Thoracic aorta (tissue), 2 donors: ENCODE measurements around the gene FAM184A. TPM values are rescaled to one million over a fixed set of nuclear protein-coding genes. Genes with fewer than 3 reads are reported as not detected.

ENCODE experiments used
- ATAC-seq: fragments of 150-250 bp; one replicate; pipeline ENCODE4 v1.8.0; 2017; ENCODE audit warnings: low read depth; ENCODE audit not compliant: insufficient number of reproducible peaks, low FRiP score
- DNase-seq: peaks from one replicate; pipeline ENCODE4 v3.0.0-alpha.2; 2020; ENCODE audit warnings: low spot score
- H3K27ac ChIP-seq, 2 donors: fragments of 200-600 bp; sonication (generic); 1 replicate in 1 of 2; 2 replicates in 1 of 2; pipeline ENCODE4 v1.5.1; 2016; ENCODE audit warnings: mild to moderate bottlenecking in 2 of 2, moderate library complexity in 2 of 2
- H3K27me3 ChIP-seq: fragments of 200-600 bp; sonication (generic); replicated peaks from 2 replicates; pipeline ENCODE4 v1.6.0; 2016; ENCODE audit warnings: mild to moderate bottlenecking; ENCODE audit not compliant: insufficient read depth
- H3K36me3 ChIP-seq: fragments of 200-600 bp; sonication (generic); one replicate; pipeline ENCODE4 v1.5.1; 2016
- H3K4me1 ChIP-seq, 2 donors: fragments of 200-600 bp; sonication (generic); 1 replicate in 1 of 2; 2 replicates in 1 of 2; pipeline versions ENCODE4 v1.5.1 to v1.6.0; 2016; ENCODE audit warnings: low read depth in 2 of 2, mild to moderate bottlenecking in 1 of 2; ENCODE audit not compliant: control insufficient read depth in 1 of 2
- H3K4me3 ChIP-seq: fragments of 200-600 bp; sonication (generic); 2 replicates; pipeline ENCODE4 v1.5.1; 2016; ENCODE audit warnings: mild to moderate bottlenecking
- H3K9me3 ChIP-seq: fragments of 200-600 bp; sonication (generic); 2 replicates; pipeline ENCODE4 v1.5.1; 2016
- total RNA-seq, 2 donors: library from RNA; depleted of rRNA; stranded (reverse); fragments of >200 nt; gene quantifications; one replicate each; pipeline versions ENCODE4 v1.1.0 to v1.2.3, GENCODE V29; 2016
- TF ChIP-seq, protein P1 (sequence below): fragments of 200-600 bp; sonication (generic); IDR thresholded peaks from one replicate; pipeline ENCODE4 v1.5.1; 2019; ENCODE audit warnings: antibody characterized with exemption

The FAM184A gene
- total RNA-seq, 2 donors from 2014 or later = 0.54 to 7.5 TPM

DNA sequence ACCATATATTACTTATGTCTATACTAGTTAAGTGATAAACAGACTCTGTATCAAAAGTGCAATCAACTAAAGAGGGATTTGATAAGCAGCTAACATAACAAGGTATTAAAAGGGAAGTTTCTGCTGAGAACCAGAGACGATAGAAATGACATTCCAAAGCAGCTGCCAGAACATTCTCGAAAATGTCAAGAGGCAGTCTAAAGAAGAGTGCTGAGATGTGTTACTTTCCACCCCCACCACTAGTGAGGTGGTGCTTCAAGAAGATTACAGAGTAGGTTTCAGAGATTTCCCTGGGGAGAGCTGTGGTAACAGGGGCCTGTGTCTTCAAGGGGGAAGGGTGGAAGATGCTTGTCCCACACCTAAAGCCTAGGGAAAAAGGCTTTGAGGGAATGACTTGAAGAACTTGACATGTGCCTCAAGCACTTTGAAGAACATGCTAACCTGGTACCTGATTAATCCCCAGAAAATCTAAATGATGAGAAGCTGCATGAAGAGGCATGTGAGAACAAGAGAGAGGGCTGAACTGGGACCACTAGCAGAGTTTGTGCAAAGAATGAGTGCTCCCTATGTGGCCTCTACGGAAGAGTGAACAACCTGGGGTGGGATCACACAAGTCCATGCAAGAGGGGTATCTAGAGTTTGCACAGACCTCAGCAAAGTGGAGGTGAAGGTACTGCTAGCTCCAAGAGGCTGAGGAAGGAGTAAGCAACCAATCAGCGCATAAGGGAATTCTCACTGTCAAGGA, 5.0 kb downstream of the FAM184A start:
- Histone ChIP-seq H3K4me1 (peaks cover 4 to 9% of the 10 kb centered on the region in 2 donors), H3K9me3 (no peaks in the 10 kb centered on the region), H3K27ac (no peak overlapping the region), H3K4me3 (no peak overlapping the region), H3K36me3 (no peaks in the 10 kb centered on the region), H3K27me3 (no peaks in the 10 kb centered on the region)
- TF ChIP-seq, protein P1, sequence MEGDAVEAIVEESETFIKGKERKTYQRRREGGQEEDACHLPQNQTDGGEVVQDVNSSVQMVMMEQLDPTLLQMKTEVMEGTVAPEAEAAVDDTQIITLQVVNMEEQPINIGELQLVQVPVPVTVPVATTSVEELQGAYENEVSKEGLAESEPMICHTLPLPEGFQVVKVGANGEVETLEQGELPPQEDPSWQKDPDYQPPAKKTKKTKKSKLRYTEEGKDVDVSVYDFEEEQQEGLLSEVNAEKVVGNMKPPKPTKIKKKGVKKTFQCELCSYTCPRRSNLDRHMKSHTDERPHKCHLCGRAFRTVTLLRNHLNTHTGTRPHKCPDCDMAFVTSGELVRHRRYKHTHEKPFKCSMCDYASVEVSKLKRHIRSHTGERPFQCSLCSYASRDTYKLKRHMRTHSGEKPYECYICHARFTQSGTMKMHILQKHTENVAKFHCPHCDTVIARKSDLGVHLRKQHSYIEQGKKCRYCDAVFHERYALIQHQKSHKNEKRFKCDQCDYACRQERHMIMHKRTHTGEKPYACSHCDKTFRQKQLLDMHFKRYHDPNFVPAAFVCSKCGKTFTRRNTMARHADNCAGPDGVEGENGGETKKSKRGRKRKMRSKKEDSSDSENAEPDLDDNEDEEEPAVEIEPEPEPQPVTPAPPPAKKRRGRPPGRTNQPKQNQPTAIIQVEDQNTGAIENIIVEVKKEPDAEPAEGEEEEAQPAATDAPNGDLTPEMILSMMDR = no peak
- DNase-seq (no peak), ATAC-seq (no peak)

DNA sequence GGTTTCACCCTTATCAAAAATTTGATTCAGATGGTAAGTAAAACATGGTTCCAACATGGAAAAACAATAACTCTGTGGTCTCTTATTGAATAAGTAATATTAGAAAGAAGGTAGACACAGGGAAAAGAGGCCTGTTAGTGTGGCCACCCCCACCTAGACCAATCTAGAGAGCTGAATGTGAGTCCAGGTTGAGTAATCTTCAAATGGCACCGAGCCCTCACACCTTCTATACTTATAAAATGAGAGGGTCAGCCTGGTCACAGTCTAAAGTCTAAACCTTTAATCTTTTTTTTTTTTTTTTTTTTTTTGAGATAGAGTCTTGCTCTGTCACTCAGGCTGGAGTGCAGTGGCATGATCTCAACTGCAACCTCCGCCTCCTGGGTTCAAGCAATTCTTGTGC, 6.9 kb downstream of the FAM184A start:
- Histone ChIP-seq H3K27ac (no peak overlapping the region), H3K9me3 (no peaks in the 10 kb centered on the region), H3K4me3 (no peak overlapping the region), H3K27me3 (no peaks in the 10 kb centered on the region), H3K36me3 (no peaks in the 10 kb centered on the region), H3K4me1 (no peaks in the 10 kb centered on the region)
- TF ChIP-seq, protein P1 = no peak
- DNase-seq = no peak
- no peak for ATAC-seq

DNA sequence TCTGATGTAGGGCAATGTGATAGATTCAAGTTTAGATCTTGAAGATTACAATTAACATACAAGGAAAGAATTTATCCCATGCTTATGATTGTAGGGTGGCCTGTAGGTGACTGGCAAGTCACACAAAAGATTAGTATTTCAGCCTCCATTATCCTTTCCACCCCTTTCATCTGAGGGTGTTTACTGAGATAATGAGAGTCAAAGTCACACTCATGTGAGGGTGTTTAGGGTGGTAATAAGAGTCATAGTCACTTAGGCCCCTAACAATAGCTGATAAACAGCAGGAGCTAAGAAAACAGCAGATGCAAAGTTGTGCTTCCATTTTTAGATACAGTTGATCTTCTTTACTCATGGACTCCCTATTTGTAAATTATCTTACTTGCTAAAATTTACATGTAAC, 11.4 kb downstream of the FAM184A start:
- no peak for DNase-seq
- Histone ChIP-seq H3K36me3 (no peaks in the 10 kb centered on the region), H3K4me3 (no peak overlapping the region), H3K27ac (no peak overlapping the region), H3K9me3 (no peaks in the 10 kb centered on the region), H3K27me3 (no peaks in the 10 kb centered on the region), H3K4me1 (no peaks in the 10 kb centered on the region)
- no peak for ATAC-seq
- TF ChIP-seq, protein P1 = no peak

DNA sequence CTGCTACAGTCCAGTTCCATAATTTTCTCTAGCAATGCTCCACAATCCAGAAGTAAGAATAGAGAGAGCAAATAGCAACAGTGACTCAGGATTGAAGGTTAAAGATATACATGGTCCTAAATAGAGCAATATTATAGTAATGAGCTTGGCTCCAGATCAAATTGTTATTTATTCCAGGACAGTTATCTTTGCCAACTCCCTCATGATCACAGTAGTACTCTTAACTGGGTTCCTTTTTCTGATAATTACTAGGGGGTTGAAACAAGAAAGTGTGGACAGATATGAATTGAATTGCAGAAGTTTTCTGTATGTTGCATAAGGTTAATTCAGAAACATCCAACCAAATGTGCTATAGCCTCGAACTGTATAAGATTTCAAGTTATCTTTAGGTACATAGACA, 11.9 kb downstream of the FAM184A start:
- H3K4me3 ChIP-seq = no peak overlapping the region
- H3K9me3 ChIP-seq = no peaks in the 10 kb centered on the region
- H3K27me3 ChIP-seq = no peaks in the 10 kb centered on the region
- TF ChIP-seq, protein P1 = no peak
- no peaks in the 10 kb centered on the region for H3K36me3 ChIP-seq
- ATAC-seq (no peak), DNase-seq (no peak)
- H3K4me1 ChIP-seq = no peaks in the 10 kb centered on the region
- no peak overlapping the region for H3K27ac ChIP-seq

- no peak for ATAC-seq
- H3K27me3 ChIP-seq = no peaks in the 10 kb centered on the region
- H3K27ac ChIP-seq = no peak overlapping the region
- no peaks in the 10 kb centered on the region for H3K4me1 ChIP-seq
- no peak overlapping the region for H3K4me3 ChIP-seq
- TF ChIP-seq, protein P1 = no peak
- no peaks in the 10 kb centered on the region for H3K9me3 ChIP-seq
- no peaks in the 10 kb centered on the region for H3K36me3 ChIP-seq
- DNase-seq = no peak
These were observed 12.5 kb downstream of the FAM184A start for GRCh38 chr6:119065955-119066354.
